Embryonic facial prominence (tissue), 1 donor: Measurements from ENCODE around the gene MKI67.

ENCODE experiments used
- DNase-seq: peaks from one replicate; pipeline ENCODE4 v3.0.0-alpha.2; 2016; ENCODE audit errors: extremely low spot score

MKI67 gene

DNA sequence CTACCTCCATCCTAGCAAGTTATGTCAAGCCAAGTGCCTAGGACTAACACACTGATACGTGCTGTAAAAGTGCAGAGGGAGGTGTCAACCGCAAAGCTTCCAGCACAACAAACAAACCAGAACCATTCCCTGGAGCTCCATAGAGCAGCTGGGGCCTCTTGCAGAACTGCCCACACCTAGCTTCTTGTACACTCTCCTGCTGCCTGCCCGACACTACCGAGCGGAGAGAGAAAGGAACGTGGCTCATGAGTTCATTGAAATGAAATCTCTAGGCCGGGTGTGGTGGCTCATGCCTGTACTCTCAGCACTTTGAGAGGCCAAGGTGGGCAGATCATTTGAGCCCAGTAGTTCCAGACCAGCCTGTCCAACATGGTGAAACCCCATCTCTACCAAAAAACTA is 73.5 kb downstream of the MKI67 start:
- DNase-seq = no peak

DNA sequence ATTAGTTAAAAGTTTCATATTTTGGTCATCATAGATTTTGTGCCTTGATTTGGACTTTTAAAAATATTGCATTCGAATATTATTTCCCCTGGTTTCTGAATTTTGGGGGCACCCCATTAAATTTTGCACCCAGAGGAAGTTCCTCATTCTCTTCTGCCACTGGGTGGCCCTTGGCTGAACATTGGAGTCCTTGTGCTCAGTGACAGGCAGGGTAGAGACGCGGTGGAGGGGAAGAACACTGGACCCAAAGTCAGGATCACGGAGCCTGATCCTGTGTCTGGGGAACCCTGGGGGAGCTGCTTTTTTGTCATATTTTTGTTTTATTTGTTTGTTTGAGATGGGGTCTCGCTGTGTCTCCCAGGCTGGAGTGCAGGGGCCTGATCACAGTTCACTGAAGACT is 74.7 kb downstream of the MKI67 start:
- DNase-seq = no peak

GRCh38 chr10:128050936-128051335 is 75.3 kb downstream of the MKI67 start:
- DNase-seq = no peak

- no peak for DNase-seq
Observed at GRCh38 chr10:128050121-128050516, 76.1 kb downstream of the MKI67 start.

- DNase-seq = no peak
Observed at GRCh38 chr10:128049226-128050120, 76.8 kb downstream of the MKI67 start.

DNA sequence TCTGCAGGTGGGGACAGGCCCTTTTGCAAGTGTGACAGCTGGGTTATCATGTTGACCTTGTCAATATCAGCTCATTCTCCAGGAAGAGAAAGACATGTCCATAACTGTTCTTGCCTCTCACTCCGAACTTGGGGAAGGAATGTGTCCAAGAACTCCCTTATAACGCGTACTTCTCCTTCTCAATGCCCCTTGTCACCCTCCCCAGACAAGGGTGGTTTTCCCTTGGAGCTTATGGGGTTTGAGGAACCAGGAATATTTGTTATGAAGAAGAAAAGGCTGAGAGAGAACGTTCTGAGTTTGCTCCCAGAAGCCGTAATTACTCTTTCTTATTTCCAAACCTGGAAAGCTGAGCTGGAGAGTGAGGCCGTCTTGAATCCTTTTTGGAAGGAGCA is 77.4 kb downstream of the MKI67 start:
- DNase-seq = no peak

GRCh38 chr10:128047991-128048818 is 78.0 kb downstream of the MKI67 start:
- no peak for DNase-seq

DNA sequence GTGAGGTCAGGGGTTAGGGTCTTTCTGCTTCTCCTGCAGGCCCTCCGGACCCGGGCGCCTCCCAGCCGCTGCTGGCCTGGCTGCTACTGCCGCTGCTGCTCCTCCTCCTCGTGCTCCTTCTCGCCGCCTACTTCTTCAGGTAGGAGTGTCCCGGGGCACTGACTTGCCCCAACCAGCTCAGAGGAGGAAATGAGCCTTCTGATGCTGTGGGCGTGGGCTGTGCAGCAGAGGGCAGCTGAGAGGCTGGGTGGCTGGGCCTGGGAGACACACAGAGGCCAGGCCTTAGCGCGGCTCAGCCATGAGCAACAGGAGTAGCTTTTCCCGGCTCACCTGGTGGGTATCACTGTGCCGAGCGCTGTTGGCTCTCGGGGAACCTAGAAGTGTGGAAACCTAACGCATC is 78.9 kb downstream of the MKI67 start:
- DNase-seq = no peak

DNA sequence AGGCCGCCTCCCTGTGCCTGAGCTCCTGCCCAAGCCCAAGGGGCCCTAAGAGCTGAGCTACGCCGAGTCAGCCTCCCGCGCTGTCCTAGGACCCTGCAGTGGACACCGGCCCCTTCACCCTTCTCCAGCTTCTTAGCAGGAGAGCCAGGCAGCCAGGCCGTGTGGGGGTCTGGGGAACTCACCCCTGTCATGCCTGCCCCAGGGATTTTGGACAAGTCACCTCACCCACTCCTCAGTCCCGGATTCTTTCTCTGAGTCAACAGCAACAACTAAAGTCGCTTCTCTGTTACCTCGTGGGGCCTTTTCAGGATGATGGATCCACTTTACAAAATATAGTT is 79.3 kb downstream of the MKI67 start:
- no peak for DNase-seq
